Liver (tissue), 3 donors: ENCODE results near the gene NMNAT2.

Experiments used
- JUND ChIP-seq, 2 donors: IDR thresholded peaks; 2 replicates each; pipeline ENCODE4 v1.6.1; 2016; ENCODE audit warnings: antibody characterized with exemption in 2 of 2
- RXRA ChIP-seq, 2 donors: IDR thresholded peaks; 2 replicates each; pipeline ENCODE4 v1.6.1; 2017 to 2018; ENCODE audit warnings: antibody characterized with exemption in 2 of 2, mild to moderate bottlenecking in 1 of 2
- YY1 ChIP-seq: IDR thresholded peaks from 2 replicates; pipeline ENCODE4 v1.6.1; 2016; ENCODE audit warnings: antibody characterized with exemption, mild to moderate bottlenecking
- TF ChIP-seq, protein P1 (sequence below): fragments of 150-350 bp; IDR thresholded peaks from 2 replicates; pipeline ENCODE4 v1.5.1; 2017; ENCODE audit warnings: improper control_type of control experiment, low read depth, low read length; ENCODE audit not compliant: missing input control
- donor health status: healthy.
- donor health status: healthy.

GRCh38 chr1:183368213-183369108, 49.7 kb downstream of the NMNAT2 start:
- TF ChIP-seq, protein P1, sequence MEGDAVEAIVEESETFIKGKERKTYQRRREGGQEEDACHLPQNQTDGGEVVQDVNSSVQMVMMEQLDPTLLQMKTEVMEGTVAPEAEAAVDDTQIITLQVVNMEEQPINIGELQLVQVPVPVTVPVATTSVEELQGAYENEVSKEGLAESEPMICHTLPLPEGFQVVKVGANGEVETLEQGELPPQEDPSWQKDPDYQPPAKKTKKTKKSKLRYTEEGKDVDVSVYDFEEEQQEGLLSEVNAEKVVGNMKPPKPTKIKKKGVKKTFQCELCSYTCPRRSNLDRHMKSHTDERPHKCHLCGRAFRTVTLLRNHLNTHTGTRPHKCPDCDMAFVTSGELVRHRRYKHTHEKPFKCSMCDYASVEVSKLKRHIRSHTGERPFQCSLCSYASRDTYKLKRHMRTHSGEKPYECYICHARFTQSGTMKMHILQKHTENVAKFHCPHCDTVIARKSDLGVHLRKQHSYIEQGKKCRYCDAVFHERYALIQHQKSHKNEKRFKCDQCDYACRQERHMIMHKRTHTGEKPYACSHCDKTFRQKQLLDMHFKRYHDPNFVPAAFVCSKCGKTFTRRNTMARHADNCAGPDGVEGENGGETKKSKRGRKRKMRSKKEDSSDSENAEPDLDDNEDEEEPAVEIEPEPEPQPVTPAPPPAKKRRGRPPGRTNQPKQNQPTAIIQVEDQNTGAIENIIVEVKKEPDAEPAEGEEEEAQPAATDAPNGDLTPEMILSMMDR, result no peak
- TF ChIP-seq YY1 (no peak), JUND (IDR thresholded peaks at IDR 0.05) (no peak), RXRA (IDR thresholded peaks at IDR 0.05) (no peak)
